GM12873 (cell line): ENCODE measurements around the gene TTF2.

Source experiments
- CTCF ChIP-seq: IDR thresholded peaks from 2 replicates; pipeline ENCODE4 v1.5.1; 2012; ENCODE audit warnings: low read depth, mild to moderate bottlenecking, moderate library complexity, low read length, control low read depth; ENCODE audit not compliant: insufficient read depth; ENCODE audit errors: missing control alignments

The TTF2 gene

GRCh38 chr1:117059678-117060440 is at the start of gene TTF2:
Gene TTF2, plus strand, starts transcription at chr1:117060326. Its CDS starts 21 bp downstream, at chr1:117060347.
- no peak for TF ChIP-seq CTCF

GRCh38 chr1:117011334-117011733 is 48.8 kb upstream of the TTF2 start:
- TF ChIP-seq CTCF, result no peak

GRCh38 chr1:117013309-117013858 is 46.7 kb upstream of the TTF2 start:
- TF ChIP-seq CTCF, result no peak

- no peak for TF ChIP-seq CTCF
These were observed 45.9 kb upstream of the TTF2 start for GRCh38 chr1:117014209-117014608.

- TF ChIP-seq CTCF, result no peak
These were observed 44.4 kb upstream of the TTF2 start for GRCh38 chr1:117015724-117016123.

- TF ChIP-seq CTCF, result no peak
These were observed 43.1 kb upstream of the TTF2 start for GRCh38 chr1:117017062-117017461.

GRCh38 chr1:117017648-117018047 is 42.5 kb upstream of the TTF2 start:
- TF ChIP-seq CTCF, result no peak
